Cardiac fibroblast (primary cell): Measurements from ENCODE around the gene ABCC2.

Experiments used
- DNase-seq, 2 donors: peaks; one replicate each; pipeline versions ENCODE4 v3.0.0 to v3.0.0-alpha.2; 2010; ENCODE audit warnings: low read depth in 2 of 2
- H3K4me3 ChIP-seq, 2 donors: replicated peaks in 1 of 2; 1 replicate in 1 of 2; 2 replicates in 1 of 2; pipeline ENCODE4 v1.5.1; 2011; ENCODE audit warnings: low read depth in 2 of 2, low read length in 2 of 2, mild to moderate bottlenecking in 2 of 2, moderate library complexity in 1 of 2
- TF ChIP-seq, protein P1 (sequence below): IDR thresholded peaks from one replicate; pipeline ENCODE4 v1.5.1; 2011; ENCODE audit warnings: low read depth, mild to moderate bottlenecking, low read length, inconsistent platforms

ABCC2 gene

DNA sequence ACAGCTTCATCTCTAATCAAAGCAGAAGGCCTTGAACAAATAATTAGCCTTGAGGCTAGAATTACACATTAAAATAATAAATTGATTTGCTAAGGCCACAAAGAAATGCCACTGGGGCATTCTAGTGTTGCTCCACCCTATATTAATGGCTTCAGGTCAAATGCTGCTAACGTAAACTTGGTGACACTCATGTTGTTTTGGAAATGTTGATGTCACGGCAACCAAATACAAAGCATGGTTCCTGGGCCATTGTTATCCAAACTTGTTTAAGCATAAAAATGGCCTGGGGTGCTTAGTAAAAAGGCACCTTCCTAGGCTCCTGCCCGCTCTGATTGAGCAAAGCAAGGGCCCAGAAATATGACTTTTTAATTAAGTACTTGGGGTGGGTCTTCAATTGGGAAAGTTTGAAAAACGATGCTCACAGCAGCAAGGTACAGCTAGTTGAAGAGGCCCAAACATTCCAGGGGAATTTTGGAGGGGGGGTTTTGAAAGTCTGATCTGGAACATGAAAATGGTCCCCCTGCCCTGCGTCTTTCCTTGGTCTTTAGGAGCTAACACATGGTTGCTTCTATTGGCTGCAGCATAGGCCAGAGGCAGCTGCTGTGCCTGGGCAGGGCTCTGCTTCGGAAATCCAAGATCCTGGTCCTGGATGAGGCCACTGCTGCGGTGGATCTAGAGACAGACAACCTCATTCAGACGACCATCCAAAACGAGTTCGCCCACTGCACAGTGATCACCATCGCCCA is 67.8 kb downstream of the ABCC2 start:
- TF ChIP-seq, protein P1, sequence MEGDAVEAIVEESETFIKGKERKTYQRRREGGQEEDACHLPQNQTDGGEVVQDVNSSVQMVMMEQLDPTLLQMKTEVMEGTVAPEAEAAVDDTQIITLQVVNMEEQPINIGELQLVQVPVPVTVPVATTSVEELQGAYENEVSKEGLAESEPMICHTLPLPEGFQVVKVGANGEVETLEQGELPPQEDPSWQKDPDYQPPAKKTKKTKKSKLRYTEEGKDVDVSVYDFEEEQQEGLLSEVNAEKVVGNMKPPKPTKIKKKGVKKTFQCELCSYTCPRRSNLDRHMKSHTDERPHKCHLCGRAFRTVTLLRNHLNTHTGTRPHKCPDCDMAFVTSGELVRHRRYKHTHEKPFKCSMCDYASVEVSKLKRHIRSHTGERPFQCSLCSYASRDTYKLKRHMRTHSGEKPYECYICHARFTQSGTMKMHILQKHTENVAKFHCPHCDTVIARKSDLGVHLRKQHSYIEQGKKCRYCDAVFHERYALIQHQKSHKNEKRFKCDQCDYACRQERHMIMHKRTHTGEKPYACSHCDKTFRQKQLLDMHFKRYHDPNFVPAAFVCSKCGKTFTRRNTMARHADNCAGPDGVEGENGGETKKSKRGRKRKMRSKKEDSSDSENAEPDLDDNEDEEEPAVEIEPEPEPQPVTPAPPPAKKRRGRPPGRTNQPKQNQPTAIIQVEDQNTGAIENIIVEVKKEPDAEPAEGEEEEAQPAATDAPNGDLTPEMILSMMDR, result no peak
- H3K4me3 ChIP-seq, result no peak overlapping the region
- DNase-seq, result no peak

DNA sequence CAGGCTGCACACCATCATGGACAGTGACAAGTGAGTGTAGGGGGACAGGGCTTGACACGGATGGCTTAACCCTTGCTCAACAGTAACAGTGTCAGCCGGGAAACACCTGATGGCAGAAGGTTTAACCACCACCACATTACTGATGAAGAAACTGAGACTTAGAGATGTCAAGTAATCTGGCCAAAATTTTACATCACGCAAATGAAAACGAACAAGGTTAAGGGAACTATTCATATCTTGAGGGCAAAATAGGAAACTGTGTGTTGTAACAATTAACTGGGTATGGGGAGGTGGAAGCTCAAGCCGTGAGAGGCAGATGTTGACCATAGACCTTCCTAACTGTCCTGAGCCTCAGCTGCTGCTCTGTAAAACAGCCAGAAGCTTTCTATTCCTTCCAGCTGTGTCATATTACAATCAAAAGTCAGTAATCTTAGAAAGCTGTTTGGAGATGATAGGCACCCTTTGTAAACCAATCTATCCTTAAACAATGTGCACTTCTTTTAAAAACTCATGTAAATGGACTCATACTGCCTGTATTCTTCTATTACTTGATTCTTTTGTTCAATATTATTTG is 68.4 kb downstream of the ABCC2 start:
- no peak for DNase-seq
- H3K4me3 ChIP-seq, result no peak overlapping the region
- TF ChIP-seq, protein P1, result no peak

DNA sequence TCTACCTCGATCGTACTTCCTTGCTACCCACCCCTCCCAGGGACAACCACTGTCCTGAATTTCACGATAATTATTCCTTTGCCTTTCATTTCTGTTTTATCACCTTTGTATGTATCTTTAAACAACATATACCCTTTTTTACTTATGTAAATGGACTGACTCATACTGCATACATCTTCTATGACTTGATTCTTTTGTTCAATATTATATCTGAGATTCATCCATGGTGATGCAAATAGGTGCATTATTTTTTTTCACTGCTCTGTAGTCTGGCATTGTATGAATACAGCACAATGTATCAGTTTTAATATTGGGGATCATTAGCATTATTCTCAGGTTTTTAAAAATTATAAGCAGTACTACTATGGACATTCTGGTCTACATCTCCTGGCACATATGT is 69.4 kb downstream of the ABCC2 start:
- TF ChIP-seq, protein P1, result no peak
- DNase-seq, result no peak
- no peak overlapping the region for H3K4me3 ChIP-seq

DNA sequence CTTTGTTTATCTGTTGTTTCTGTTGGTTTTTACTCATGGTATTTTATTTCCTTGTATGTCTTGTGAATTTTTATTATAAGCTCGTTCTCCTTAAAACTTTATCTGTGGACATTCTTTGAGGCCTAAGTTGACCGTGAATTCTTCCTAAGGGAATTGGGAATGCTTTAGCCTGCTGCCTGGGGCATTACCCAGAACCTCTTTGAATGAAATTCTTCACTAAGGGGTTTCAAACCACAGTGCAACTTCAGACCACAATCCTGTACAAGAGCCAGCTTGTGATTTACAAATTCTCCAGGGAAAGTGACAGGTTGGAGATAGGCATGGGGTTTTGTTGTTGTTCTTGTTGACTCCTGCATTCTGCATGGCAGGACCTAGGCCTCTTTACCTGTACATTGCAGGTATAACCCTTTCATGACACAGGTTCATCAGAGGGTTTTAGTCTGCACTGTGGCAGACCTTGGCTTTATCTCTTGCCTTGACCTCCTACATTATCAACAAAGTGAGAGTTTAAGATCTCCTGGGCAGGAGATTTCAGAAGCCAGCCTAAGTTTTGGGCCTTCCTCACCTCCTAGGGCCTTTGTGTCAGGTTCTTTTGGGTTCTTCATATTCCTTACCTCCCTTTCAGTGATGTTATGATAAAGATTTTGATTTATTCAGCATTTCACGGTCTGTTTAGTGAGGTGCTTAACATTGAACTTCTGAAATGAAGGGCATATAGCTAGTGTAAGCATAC is 70.2 kb downstream of the ABCC2 start:
- no peak overlapping the region for H3K4me3 ChIP-seq
- peak in 1 of 2 donors; percentile 27 for DNase-seq
- TF ChIP-seq, protein P1, result no peak

DNA sequence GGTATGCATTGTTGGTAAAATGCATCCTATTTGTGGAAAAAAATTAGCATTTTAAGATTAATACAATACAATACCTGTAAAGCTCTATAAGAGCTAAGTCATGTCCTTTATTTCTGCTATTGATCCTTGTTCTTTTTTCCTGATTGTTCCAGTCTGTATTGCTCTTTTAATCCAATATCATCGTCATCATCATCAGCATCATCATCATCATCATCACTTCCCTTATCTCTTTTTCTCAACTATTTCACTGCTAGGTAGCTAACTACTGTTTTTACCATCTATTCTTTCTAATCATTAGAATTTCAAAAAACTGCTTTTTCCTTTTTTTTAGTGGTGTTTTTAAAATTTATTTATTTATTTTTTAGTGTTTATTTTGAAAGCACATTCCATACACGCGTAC is 71.2 kb downstream of the ABCC2 start:
- TF ChIP-seq, protein P1, result no peak
- no peak overlapping the region for H3K4me3 ChIP-seq
- no peak for DNase-seq

DNA sequence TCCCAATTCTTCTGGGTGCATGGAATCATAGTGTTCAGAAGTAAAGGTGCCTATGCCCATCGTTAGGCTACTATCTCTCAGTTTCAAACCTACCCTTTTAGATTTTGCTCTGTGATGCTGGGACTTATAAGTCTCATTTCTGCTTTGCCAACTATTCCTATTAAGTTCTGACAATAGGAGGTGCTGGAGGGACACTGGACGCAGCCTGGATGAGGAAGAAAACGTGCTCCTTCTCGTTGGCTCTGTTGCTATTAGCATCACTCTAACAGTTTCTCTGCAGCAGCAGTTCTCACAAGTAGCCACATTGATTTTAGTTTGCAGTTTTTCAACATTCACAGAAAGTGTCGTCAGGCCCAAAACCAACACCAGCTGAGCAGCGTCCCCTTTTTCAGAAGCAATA is 72.4 kb downstream of the ABCC2 start:
- peak; percentile 83 to 90 for DNase-seq
- H3K4me3 ChIP-seq, result no peak overlapping the region
- TF ChIP-seq, protein P1, result peak; percentile 65
